Fibroblast of lung (primary cell): ENCODE results near the gene ESRRB. TPM values are rescaled to one million over a fixed set of nuclear protein-coding genes. Genes with fewer than 3 reads are reported as not detected.

Experiments used
- DNase-seq, 2 donors: peaks; one replicate each; pipeline versions ENCODE4 v3.0.0 to v3.0.0-alpha.2; 2010; ENCODE audit warnings: low read depth in 2 of 2
- H2AFZ ChIP-seq: 2 replicates; pipeline ENCODE4 v1.5.1; 2012; ENCODE audit warnings: low read length, control low read depth, inconsistent platforms
- H3K27ac ChIP-seq: 2 replicates; pipeline ENCODE4 v1.5.1; 2011; ENCODE audit warnings: low read length, control low read depth; ENCODE audit not compliant: insufficient read depth
- H3K27me3 ChIP-seq: 2 replicates; pipeline ENCODE4 v1.5.1; 2011; ENCODE audit warnings: mild to moderate bottlenecking, low read length; ENCODE audit not compliant: control insufficient read depth, insufficient read depth
- H3K36me3 ChIP-seq: 2 replicates; pipeline ENCODE4 v1.5.1; 2011; ENCODE audit warnings: low read length; ENCODE audit not compliant: control insufficient read depth, insufficient read depth
- H3K4me1 ChIP-seq: 2 replicates; pipeline ENCODE4 v1.5.1; 2011; ENCODE audit warnings: low read length; ENCODE audit not compliant: control insufficient read depth, insufficient read depth; ENCODE audit errors: extremely low read depth
- H3K4me2 ChIP-seq: 2 replicates; pipeline ENCODE4 v1.5.1; 2011; ENCODE audit warnings: low read length, control low read depth; ENCODE audit not compliant: insufficient read depth; ENCODE audit errors: extremely low read depth
- H3K4me3 ChIP-seq, 4 experiments: fragments of 200-600 bp in 1 of 4; sonication (generic) in 1 of 4; replicated peaks in 1 of 4; 2 replicates each; pipeline ENCODE4 v1.5.1; 2011 to 2016; ENCODE audit warnings: low read length in 4 of 4, low read depth in 3 of 4, mild to moderate bottlenecking in 3 of 4, control low read depth in 2 of 4, inconsistent platforms in 1 of 4, mixed read lengths in 1 of 4; ENCODE audit not compliant: insufficient read depth in 1 of 4; ENCODE audit errors: control extremely low read depth in 1 of 4
- H3K79me2 ChIP-seq: 2 replicates; pipeline ENCODE4 v1.5.1; 2012; ENCODE audit warnings: mild to moderate bottlenecking, low read length, inconsistent platforms; ENCODE audit not compliant: control insufficient read depth, insufficient read depth
- H3K9ac ChIP-seq: 2 replicates; pipeline ENCODE4 v1.5.1; 2011; ENCODE audit warnings: mild to moderate bottlenecking, low read length, control low read depth; ENCODE audit not compliant: insufficient read depth
- H3K9me3 ChIP-seq: 2 replicates; pipeline ENCODE4 v1.5.1; 2012; ENCODE audit warnings: low read depth, low read length; ENCODE audit not compliant: control insufficient read depth, insufficient read depth
- H4K20me1 ChIP-seq: 2 replicates; pipeline ENCODE4 v1.5.1; 2011; ENCODE audit warnings: low read length; ENCODE audit not compliant: control insufficient read depth, insufficient read depth; ENCODE audit errors: extremely low read depth
- EZH2 ChIP-seq: IDR thresholded peaks from 2 replicates; pipeline ENCODE4 v1.5.1; 2012; ENCODE audit warnings: low read length, control low read depth, mild to moderate bottlenecking; ENCODE audit errors: missing control alignments
- polyA plus RNA-seq, 2 donors: library from polyadenylated mRNA; depleted of rRNA in 1 of 2; stranded (reverse) in 1 of 2; unstranded in 1 of 2; fragments of >200 nt; gene quantifications; 2 replicates each; pipeline ENCODE4 v1.2.1, GENCODE V29; 2011 to 2012; ENCODE audit warnings: missing spikeins in 1 of 2
- total RNA-seq: library from RNA; depleted of rRNA; stranded (reverse); fragments of >200 nt; gene quantifications from 2 replicates; pipeline ENCODE4 v1.2.1, GENCODE V29; 2014
- TF ChIP-seq, protein P1 (sequence below), 2 donors: IDR thresholded peaks in 1 of 2; conservative IDR thresholded peaks in 1 of 2; 1 replicate in 1 of 2; 2 replicates in 1 of 2; pipeline ENCODE4 v1.5.1; 2011 to 2012; ENCODE audit warnings: low read length in 2 of 2, control low read depth in 1 of 2, inconsistent platforms in 1 of 2, low read depth in 1 of 2, mild to moderate bottlenecking in 1 of 2

ESRRB gene
- total and polyA plus RNA-seq, 2 donors (not counting 1 experiment from before 2014, with no cell fraction given): not detected

DNA sequence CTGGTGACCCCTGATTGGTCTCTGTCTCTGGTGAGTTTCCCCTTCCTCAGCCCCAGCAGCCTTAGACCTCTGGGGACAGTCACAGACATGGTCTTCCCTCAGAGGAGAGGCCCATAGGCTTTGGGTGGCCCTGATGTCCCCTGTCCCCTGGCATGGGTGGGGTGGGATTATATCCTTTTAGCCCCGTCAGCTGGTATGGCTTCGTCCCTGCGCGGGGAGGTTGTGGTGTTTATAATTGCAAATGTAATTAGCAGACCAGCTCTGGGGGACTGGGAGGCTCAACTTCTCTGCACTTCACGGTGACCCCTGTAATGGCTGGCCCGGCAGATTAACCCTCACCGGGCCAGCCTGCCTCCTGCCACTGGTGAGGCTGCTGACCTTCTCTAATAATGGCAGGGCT lies 5.1 kb downstream of the ESRRB start:
- H3K27ac ChIP-seq: no peak overlapping the region
- no peak overlapping the region for H2AFZ ChIP-seq
- H3K4me3 ChIP-seq: no peak overlapping the region
- H3K9me3 ChIP-seq: no peaks in the 10 kb centered on the region
- H3K9ac ChIP-seq: no peak overlapping the region
- TF ChIP-seq, protein P1, sequence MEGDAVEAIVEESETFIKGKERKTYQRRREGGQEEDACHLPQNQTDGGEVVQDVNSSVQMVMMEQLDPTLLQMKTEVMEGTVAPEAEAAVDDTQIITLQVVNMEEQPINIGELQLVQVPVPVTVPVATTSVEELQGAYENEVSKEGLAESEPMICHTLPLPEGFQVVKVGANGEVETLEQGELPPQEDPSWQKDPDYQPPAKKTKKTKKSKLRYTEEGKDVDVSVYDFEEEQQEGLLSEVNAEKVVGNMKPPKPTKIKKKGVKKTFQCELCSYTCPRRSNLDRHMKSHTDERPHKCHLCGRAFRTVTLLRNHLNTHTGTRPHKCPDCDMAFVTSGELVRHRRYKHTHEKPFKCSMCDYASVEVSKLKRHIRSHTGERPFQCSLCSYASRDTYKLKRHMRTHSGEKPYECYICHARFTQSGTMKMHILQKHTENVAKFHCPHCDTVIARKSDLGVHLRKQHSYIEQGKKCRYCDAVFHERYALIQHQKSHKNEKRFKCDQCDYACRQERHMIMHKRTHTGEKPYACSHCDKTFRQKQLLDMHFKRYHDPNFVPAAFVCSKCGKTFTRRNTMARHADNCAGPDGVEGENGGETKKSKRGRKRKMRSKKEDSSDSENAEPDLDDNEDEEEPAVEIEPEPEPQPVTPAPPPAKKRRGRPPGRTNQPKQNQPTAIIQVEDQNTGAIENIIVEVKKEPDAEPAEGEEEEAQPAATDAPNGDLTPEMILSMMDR (conservative IDR thresholded peaks at IDR 0.05 in 1 of 2, IDR thresholded peaks at IDR 0.05 in 1 of 2; ENCODE audit: low read depth in 1 of 2, low read length in 2 of 2): no peak
- TF ChIP-seq EZH2: no peak
- H3K27me3 ChIP-seq: peaks cover 48% of the 10 kb centered on the region
- no peaks in the 10 kb centered on the region for H3K4me1 ChIP-seq
- H4K20me1 ChIP-seq: no peaks in the 10 kb centered on the region
- H3K36me3 ChIP-seq: no peaks in the 10 kb centered on the region
- no peak overlapping the region for H3K4me2 ChIP-seq
- no peak for DNase-seq
- H3K79me2 ChIP-seq: no peaks in the 10 kb centered on the region

- no peak for DNase-seq
- Histone ChIP-seq H3K4me3 (no peak overlapping the region), H3K36me3 (no peaks in the 10 kb centered on the region), H2AFZ (no peak overlapping the region), H3K4me2 (no peak overlapping the region), H3K27me3 (peaks cover 38% of the 10 kb centered on the region), H3K4me1 (no peaks in the 10 kb centered on the region), H3K27ac (no peak overlapping the region), H3K9me3 (no peaks in the 10 kb centered on the region), H4K20me1 (no peaks in the 10 kb centered on the region), H3K79me2 (no peaks in the 10 kb centered on the region), H3K9ac (no peak overlapping the region)
- TF ChIP-seq EZH2: no peak
- TF ChIP-seq, protein P1 (conservative IDR thresholded peaks at IDR 0.05 in 1 of 2, IDR thresholded peaks at IDR 0.05 in 1 of 2; ENCODE audit: low read depth in 1 of 2, low read length in 2 of 2): no peak
Measured at GRCh38 chr14:76381817-76382494, 6.0 kb downstream of the ESRRB start.

DNA sequence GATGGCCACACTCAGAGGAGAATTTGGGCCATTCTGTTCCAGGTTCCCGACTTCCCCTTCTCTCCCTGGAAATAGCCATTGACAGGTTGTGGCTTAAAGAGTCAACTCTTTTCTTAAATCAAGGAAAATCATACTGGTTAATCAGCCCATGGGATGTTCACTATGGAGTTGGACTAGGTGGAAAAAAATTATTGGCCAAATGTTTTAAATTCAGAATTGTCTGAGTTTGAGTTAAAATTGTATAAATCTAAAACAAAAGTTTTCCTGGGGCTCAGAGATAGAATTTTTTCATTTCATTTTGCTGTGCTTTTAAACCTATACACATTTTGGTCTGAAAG lies 6.5 kb downstream of the ESRRB start:
- H3K4me1 ChIP-seq: no peaks in the 10 kb centered on the region
- H3K9ac ChIP-seq: no peak overlapping the region
- no peak for DNase-seq
- no peak for TF ChIP-seq EZH2
- TF ChIP-seq, protein P1 (conservative IDR thresholded peaks at IDR 0.05 in 1 of 2, IDR thresholded peaks at IDR 0.05 in 1 of 2; ENCODE audit: low read depth in 1 of 2, low read length in 2 of 2): no peak
- no peaks in the 10 kb centered on the region for H3K36me3 ChIP-seq
- H3K9me3 ChIP-seq: no peaks in the 10 kb centered on the region
- peaks cover 33% of the 10 kb centered on the region for H3K27me3 ChIP-seq
- no peaks in the 10 kb centered on the region for H3K79me2 ChIP-seq
- H3K27ac ChIP-seq: no peak overlapping the region
- no peaks in the 10 kb centered on the region for H4K20me1 ChIP-seq
- no peak overlapping the region for H2AFZ ChIP-seq
- no peak overlapping the region for H3K4me2 ChIP-seq
- H3K4me3 ChIP-seq: no peak overlapping the region
